ENCODE results near the gene EIF4G1. TPM values are rescaled to one million over a fixed set of nuclear protein-coding genes. Genes with fewer than 3 reads are reported as not detected.

Gene EIF4G1
- total and polyA plus RNA-seq, 2 of the 4 experiments (the other 2 are of a cell fraction): 225 to 274 TPM

- CTCF ChIA-PET: no interaction called here
- no peak overlapping the region for H2BK15ac ChIP-seq (ENCODE audit: low read depth, low read length)
- peaks cover 2% of the 10 kb centered on the region for H3K4me1 ChIP-seq (ENCODE audit: control insufficient read depth, insufficient read depth, low read length)
- H3K79me1 ChIP-seq (ENCODE audit: low read depth in 1 of 2, low read length in 2 of 2): peaks cover 5 to 7% of the 10 kb centered on the region in 2 experiments; a peak in 3 of 4 replicates
- H3K56ac ChIP-seq (ENCODE audit: extremely low read depth, insufficient read depth, low read length): no peak overlapping the region
- no peak overlapping the region for H2AK5ac ChIP-seq (ENCODE audit: low read depth, low read length)
- H2BK5ac ChIP-seq (ENCODE audit: low read depth, low read length, poor library complexity, severe bottlenecking): no peak overlapping the region
- H4K5ac ChIP-seq (ENCODE audit: low read depth, low read length): no peak overlapping the region
- in situ Hi-C loops (cut with MboI; ENCODE audit: low sequenced_read_pairs): no loop called here
- H3K9ac ChIP-seq (ENCODE audit: low read depth, low read length): no peak overlapping the region
- no peak overlapping the region for H3K4ac ChIP-seq (ENCODE audit: low read depth, low read length)
- no peak overlapping the region for H3K23ac ChIP-seq (ENCODE audit: low read depth, low read length)
- no peaks in the 10 kb centered on the region for H3K27me3 ChIP-seq (ENCODE audit: control insufficient read depth, insufficient read depth, low read length)
- no peak overlapping the region for H3K14ac ChIP-seq (replicated peaks; ENCODE audit: low read depth, low read length)
- no peak for DNase-seq
- POLR2A ChIA-PET (ENCODE audit: unreplicated experiment): no interaction called here
- intact Hi-C loops (cut with micrococcal nuclease): no loop called here
- no peak overlapping the region for H3K4me2 ChIP-seq (ENCODE audit: low read depth, low read length)
- no peak overlapping the region for H2BK120ac ChIP-seq (ENCODE audit: low read depth, low read length)
- dilution Hi-C loops (cut with HindIII; ENCODE audit: low sequenced_read_pairs, unreplicated experiment): no loop called here
- no peak overlapping the region for H2BK20ac ChIP-seq (ENCODE audit: low read depth, low read length)
- no peak overlapping the region for H4K8ac ChIP-seq (ENCODE audit: low read depth in 2 of 2, low read length in 2 of 2)
- H4K91ac ChIP-seq (ENCODE audit: insufficient read depth, low read depth, low read length): no peak overlapping the region
- H3K18ac ChIP-seq (ENCODE audit: low read depth, low read length): no peak overlapping the region
- H3K36me3 ChIP-seq (ENCODE audit: control insufficient read depth, insufficient read depth, low read length): peaks cover 28% of the 10 kb centered on the region
- H2AFZ ChIP-seq (replicated peaks; ENCODE audit: low read length, poor library complexity): no peak overlapping the region
- H2AK9ac ChIP-seq (replicated peaks; ENCODE audit: low read depth, low read length, poor library complexity): no peak overlapping the region
- peaks cover 23% of the 10 kb centered on the region for H4K20me1 ChIP-seq (ENCODE audit: insufficient read depth, low read length)
- ATAC-seq (ENCODE audit: low read depth): no peak
- BruUV-seq (replicated peaks): no TSS peak
- no peak overlapping the region for H3K27ac ChIP-seq (ENCODE audit: insufficient read depth, low read length)
- no peak overlapping the region for H3K4me3 ChIP-seq (ENCODE audit: insufficient read depth, low read depth, low read length)
- TF ChIP-seq BHLHE40 (IDR thresholded peaks at IDR 0.05; ENCODE audit: low read depth, low read length): no peak
- no peak for TF ChIP-seq CHD1 (IDR thresholded peaks at IDR 0.05; ENCODE audit: low read depth, low read length)
- no peak for TF ChIP-seq RAD21 (IDR thresholded peaks at IDR 0.05; ENCODE audit: low read length)
- no peak for TF ChIP-seq MAFK (IDR thresholded peaks at IDR 0.05; ENCODE audit: low read depth, low read length)
- no peak for TF ChIP-seq CEBPB (IDR thresholded peaks at IDR 0.05; ENCODE audit: low read depth, low read length)
- no peak for TF ChIP-seq CTCF (conservative IDR thresholded peaks at IDR 0.05; ENCODE audit: low read depth, low read length)
- no peak for TF ChIP-seq MXI1 (IDR thresholded peaks at IDR 0.05; ENCODE audit: borderline replicate concordance, low read depth, low read length)
- no peak for TF ChIP-seq MAZ (IDR thresholded peaks at IDR 0.05; ENCODE audit: borderline replicate concordance, low read depth, low read length)
- TF ChIP-seq, protein P1, sequence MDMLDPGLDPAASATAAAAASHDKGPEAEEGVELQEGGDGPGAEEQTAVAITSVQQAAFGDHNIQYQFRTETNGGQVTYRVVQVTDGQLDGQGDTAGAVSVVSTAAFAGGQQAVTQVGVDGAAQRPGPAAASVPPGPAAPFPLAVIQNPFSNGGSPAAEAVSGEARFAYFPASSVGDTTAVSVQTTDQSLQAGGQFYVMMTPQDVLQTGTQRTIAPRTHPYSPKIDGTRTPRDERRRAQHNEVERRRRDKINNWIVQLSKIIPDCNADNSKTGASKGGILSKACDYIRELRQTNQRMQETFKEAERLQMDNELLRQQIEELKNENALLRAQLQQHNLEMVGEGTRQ (IDR thresholded peaks at IDR 0.05; ENCODE audit: low read depth, low read length): no peak
- TF ChIP-seq SMC3 (IDR thresholded peaks at IDR 0.05; ENCODE audit: low read depth, low read length): no peak
- TF ChIP-seq POLR2A (IDR thresholded peaks at IDR 0.05; ENCODE audit: low read depth, low read length): no peak
- no peaks in the 10 kb centered on the region for H3K9me3 ChIP-seq (ENCODE audit: control insufficient read depth, insufficient read depth, low read length)
- H3K9me1 ChIP-seq (ENCODE audit: insufficient read depth, low read length): peaks cover 2% of the 10 kb centered on the region
These were observed 2.8 kb upstream of the EIF4G1 start for GRCh38 chr3:184311633-184312032.

Measured in IMR-90 (cell line).